SJCRH30 (cell line): ENCODE results near the gene CHST10. TPM values are rescaled to one million over a fixed set of nuclear protein-coding genes. Genes with fewer than 3 reads are reported as not detected.
"Not testable (repeated sequence)": the region's sequence is repeated elsewhere in the genome, so short reads cannot be mapped to it uniquely, and the experiment has no call there.

ENCODE experiments used
- DNase-seq, 2 experiments: peaks; one replicate each; pipeline ENCODE4 v3.0.0-alpha.2; 2015 to 2020
- H3K27ac ChIP-seq: fragments of 250-450 bp; sonication (Bioruptor Pico); 2 replicates; pipeline ENCODE4 v1.5.1; 2020; ENCODE audit warnings: mild to moderate bottlenecking, moderate library complexity
- H3K27me3 ChIP-seq: fragments of 250-450 bp; sonication (Bioruptor Pico); 2 replicates; pipeline ENCODE4 v1.5.1; 2020; ENCODE audit warnings: mild to moderate bottlenecking, moderate library complexity
- H3K36me3 ChIP-seq: fragments of 250-450 bp; sonication (Bioruptor Pico); 2 replicates; pipeline ENCODE4 v1.5.1; 2020; ENCODE audit warnings: mild to moderate bottlenecking, moderate library complexity
- H3K4me1 ChIP-seq: fragments of 250-450 bp; sonication (Bioruptor Pico); 2 replicates; pipeline ENCODE4 v1.5.1; 2020; ENCODE audit warnings: mild to moderate bottlenecking, moderate library complexity
- H3K4me3 ChIP-seq: fragments of 250-450 bp; sonication (Bioruptor Pico); 2 replicates; pipeline ENCODE4 v1.5.1; 2020; ENCODE audit warnings: mild to moderate bottlenecking, moderate library complexity
- H3K9me3 ChIP-seq: fragments of 250-450 bp; sonication (Bioruptor Pico); replicated peaks from 2 replicates; pipeline ENCODE4 v1.5.1; 2020; ENCODE audit warnings: mild to moderate bottlenecking, moderate library complexity
- total RNA-seq: library from RNA; depleted of rRNA; stranded (reverse); fragments of >200 nt; shearing (Covaris generic); gene quantifications from 2 replicates; pipeline ENCODE4 v1.2.3, GENCODE V29; 2014; rRNA removed

CHST10 gene
- total RNA-seq, 1 experiment from 2014 or later: 27.4 TPM

- Histone ChIP-seq H3K36me3 (no peaks in the 10 kb centered on the region), H3K4me3 (no peak overlapping the region), H3K4me1 (no peaks in the 10 kb centered on the region), H3K27me3 (no peaks in the 10 kb centered on the region), H3K9me3 (no peaks in the 10 kb centered on the region), H3K27ac (no peak overlapping the region)
- DNase-seq: no peak
Measured at GRCh38 chr2:100350661-100351185, 66.7 kb downstream of the CHST10 start.

DNA sequence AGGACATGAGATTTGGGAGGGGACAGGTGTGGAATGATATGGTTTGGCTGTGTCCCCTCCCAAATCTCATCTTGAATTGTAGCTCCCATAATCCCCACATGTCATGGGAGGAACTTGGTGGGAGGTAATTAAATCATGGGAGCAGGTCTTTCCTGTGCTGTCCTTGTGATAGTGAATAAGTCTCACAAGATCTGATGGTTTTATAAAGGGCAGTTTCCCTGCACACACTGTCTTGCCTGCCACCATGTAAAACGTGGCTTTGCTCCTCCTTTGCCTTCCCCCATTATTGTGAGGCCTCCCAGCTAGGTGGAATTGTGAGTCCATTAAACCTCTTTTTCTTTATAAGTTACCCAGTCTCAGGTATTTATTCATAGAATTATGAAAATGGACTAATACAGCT, 72.3 kb downstream of the CHST10 start:
- not testable (repeated sequence) for H3K9me3 ChIP-seq, DNase-seq, H3K27ac ChIP-seq, H3K4me3 ChIP-seq, H3K4me1 ChIP-seq, H3K36me3 ChIP-seq, H3K27me3 ChIP-seq

DNA sequence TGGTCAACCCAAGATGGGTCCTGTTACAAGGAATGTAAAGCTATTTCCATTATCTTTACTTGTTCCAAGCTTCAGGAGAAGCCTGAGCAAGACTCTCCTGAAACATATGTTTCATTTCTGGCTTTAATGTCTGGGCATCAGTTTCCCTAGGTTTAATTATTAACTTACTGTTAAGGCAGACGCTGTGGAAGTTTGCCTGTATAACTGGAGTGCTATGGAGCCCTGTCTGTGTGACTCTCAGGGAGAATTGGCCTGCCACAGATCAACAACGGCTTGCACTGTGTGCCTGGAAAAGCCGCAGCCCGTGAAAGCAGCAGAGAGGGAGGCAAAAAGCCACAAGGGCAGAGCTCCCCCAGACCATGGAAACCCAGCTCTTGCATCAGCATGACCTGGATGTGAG, 73.0 kb downstream of the CHST10 start:
- Histone ChIP-seq H3K36me3 (no peaks in the 10 kb centered on the region), H3K27me3 (peaks cover 2% of the 10 kb centered on the region; the same call in 1 of the 2 replicates), H3K9me3 (no peaks in the 10 kb centered on the region), H3K4me3 (no peak overlapping the region), H3K27ac (no peak overlapping the region), H3K4me1 (no peaks in the 10 kb centered on the region)
- DNase-seq: no peak

DNA sequence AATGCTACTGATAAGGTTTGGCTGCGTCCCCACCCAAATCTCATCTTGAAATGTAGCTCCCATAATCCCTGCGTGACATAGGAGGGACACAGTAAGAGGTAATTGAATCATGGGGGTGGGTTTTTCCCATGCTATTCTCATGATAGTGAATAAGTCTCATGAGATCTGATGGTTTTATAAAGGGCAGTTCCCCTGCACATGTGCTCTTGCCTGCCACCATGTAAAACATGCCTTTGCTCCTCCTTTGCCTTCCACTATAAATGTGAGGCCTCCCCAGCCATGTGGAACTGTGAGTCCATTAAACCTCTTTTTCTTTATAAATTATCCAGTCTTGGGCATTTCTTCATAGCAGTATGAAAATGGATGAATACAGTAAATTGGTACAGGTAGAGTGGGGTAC, 75.0 kb downstream of the CHST10 start:
- H3K27ac ChIP-seq, H3K27me3 ChIP-seq, DNase-seq, H3K4me3 ChIP-seq, H3K36me3 ChIP-seq, H3K4me1 ChIP-seq, H3K9me3 ChIP-seq: not testable (repeated sequence)

Other genes with a start within 250 kb of the CHST10 start
- not detected in 2 replicates for gene LONRF2, start 95.2 kb downstream of the CHST10 start, total RNA-seq
- not detected in 2 replicates for gene NMS, start 52.8 kb upstream of the CHST10 start, total RNA-seq
- gene PDCL3, start 145.3 kb upstream of the CHST10 start, total RNA-seq: 22.4 and 23.1 TPM in 2 replicates